GM18520 (cell line): ENCODE results near the gene SPOCK1.

Experiments
- ATAC-seq: cut with Tn5 transposase; IDR thresholded peaks from one replicate; pipeline ENCODE4 v1.9.1; 2021; ENCODE audit not compliant: unreplicated experiment

The SPOCK1 gene

GRCh38 chr5:137174196-137174595, 324.9 kb downstream of the SPOCK1 start:
- ATAC-seq: no peak

- ATAC-seq: no peak
Measured at GRCh38 chr5:137172258-137172657, 326.9 kb downstream of the SPOCK1 start.

- ATAC-seq: no peak
Measured at GRCh38 chr5:137167187-137167586, 331.9 kb downstream of the SPOCK1 start.

- no peak for ATAC-seq
Measured at GRCh38 chr5:137164961-137165360, 334.2 kb downstream of the SPOCK1 start.

GRCh38 chr5:137164536-137164935, 334.6 kb downstream of the SPOCK1 start:
- ATAC-seq: no peak

GRCh38 chr5:137158691-137159090, 340.4 kb downstream of the SPOCK1 start:
- no peak for ATAC-seq

- ATAC-seq: no peak
Measured at GRCh38 chr5:137156180-137156579, 342.9 kb downstream of the SPOCK1 start.

GRCh38 chr5:137155261-137156000, 343.7 kb downstream of the SPOCK1 start:
- ATAC-seq: no peak

GRCh38 chr5:137152616-137153015, 346.5 kb downstream of the SPOCK1 start:
- no peak for ATAC-seq

- ATAC-seq: no peak
Measured at GRCh38 chr5:137148655-137149054, 350.5 kb downstream of the SPOCK1 start.

GRCh38 chr5:137148159-137148558, 351.0 kb downstream of the SPOCK1 start:
- ATAC-seq: no peak

GRCh38 chr5:137147346-137147745, 351.8 kb downstream of the SPOCK1 start:
- no peak for ATAC-seq

GRCh38 chr5:137146402-137146890, 352.7 kb downstream of the SPOCK1 start:
- no peak for ATAC-seq

GRCh38 chr5:137145721-137146120, 353.4 kb downstream of the SPOCK1 start:
- no peak for ATAC-seq

GRCh38 chr5:137144656-137145055, 354.5 kb downstream of the SPOCK1 start:
- no peak for ATAC-seq

GRCh38 chr5:137142764-137143605, 356.1 kb downstream of the SPOCK1 start:
- no peak for ATAC-seq

GRCh38 chr5:137142346-137142745, 356.8 kb downstream of the SPOCK1 start:
- ATAC-seq: no peak

GRCh38 chr5:137141779-137142178, 357.3 kb downstream of the SPOCK1 start:
- ATAC-seq: no peak

GRCh38 chr5:137136991-137137632, 362.0 kb downstream of the SPOCK1 start:
- no peak for ATAC-seq

- ATAC-seq: no peak
Measured at GRCh38 chr5:137134920-137135532, 364.1 kb downstream of the SPOCK1 start.
